Spleen (tissue), 7 donors: ENCODE data around the gene COL4A1.

ENCODE experiments used
- CTCF ChIP-seq, 11 experiments: fragments of 200-600 bp in 7 of 11; fragments of 450-650 bp in 4 of 11; sonication (generic) in 4 of 11; IDR thresholded peaks in 8 of 11; conservative IDR thresholded peaks in 3 of 11; 1 replicate in 7 of 11; 2 replicates in 4 of 11; pipeline versions ENCODE4 v1.4.0 to v1.8.0; 2016 to 2021; ENCODE audit warnings: antibody characterized with exemption in 11 of 11, inconsistent platforms in 4 of 11, mild to moderate bottlenecking in 1 of 11
- POLR2A ChIP-seq, 3 donors: fragments of 450-650 bp; IDR thresholded peaks; one replicate each; pipeline ENCODE4 v1.5.1; 2017; ENCODE audit warnings: antibody characterized with exemption in 3 of 3, mild to moderate bottlenecking in 1 of 3
- donor health status: DM: no; HTN: no; CAD: no; lungs with moderate emphysema.
- donor health status: DM: no; HTN: no; CAD: no.
- donor health status: DM: no; HTN: no; CAD: no.

GRCh38 chr13:110236831-110237261 is 70.1 kb downstream of the COL4A1 start:
- TF ChIP-seq CTCF (IDR thresholded peaks at IDR 0.05 in 8 of 11, conservative IDR thresholded peaks at IDR 0.05 in 3 of 11) (no peak), POLR2A (IDR thresholded peaks at IDR 0.05) (no peak)
